Activated CD8-positive, alpha-beta memory T cell treated with anti-CD3 and anti-CD28 coated beads, Interleukin-2, amount 10 ng/mL, durations not matched to agents 7 days and 5 days (primary cell): ENCODE data around the gene STON2. TPM values are rescaled to one million over a fixed set of nuclear protein-coding genes. Genes with fewer than 3 reads are reported as not detected.

Experiments
- ATAC-seq: fragments of 150-1000 bp; cut with Tn5 transposase; one replicate; pipeline ENCODE4 v1.10.0; 2021; ENCODE audit warnings: moderate library complexity
- CTCF ChIA-PET: fragments of 350-600 bp; sonication (Branson Sonifier 250); formaldehyde crosslinking; loops from one replicate; lab custom pipeline; 2021; ENCODE audit warnings: antibody characterized with exemption; lab: Charles Lee
- DNase-seq: peaks from one replicate; pipeline ENCODE4 v3.0.0-alpha.2; 2020
- H3K27ac Mint-ChIP-seq: one replicate; pipeline ENCODE4 v1.8.0; 2021; ENCODE audit warnings: mild to moderate bottlenecking, mixed read lengths
- H3K27me3 Mint-ChIP-seq: one replicate; pipeline ENCODE4 v1.8.0; 2021; ENCODE audit warnings: mixed read lengths
- H3K36me3 Mint-ChIP-seq: one replicate; pipeline ENCODE4 v1.8.0; 2021; ENCODE audit warnings: mild to moderate bottlenecking, mixed read lengths
- H3K4me1 Mint-ChIP-seq: one replicate; pipeline ENCODE4 v1.8.0; 2021; ENCODE audit warnings: mixed read lengths
- H3K4me3 Mint-ChIP-seq: one replicate; pipeline ENCODE4 v1.8.0; 2021; ENCODE audit warnings: mild to moderate bottlenecking, moderate library complexity, mixed read lengths
- H3K9me3 Mint-ChIP-seq: one replicate; pipeline ENCODE4 v1.8.0; 2022; ENCODE audit warnings: low read depth, mixed read lengths
- total RNA-seq, 2 experiments: library from RNA; stranded (reverse); gene quantifications; one replicate each; pipeline ENCODE4 v1.2.3, GENCODE V29; 2021

Gene STON2, protein sequence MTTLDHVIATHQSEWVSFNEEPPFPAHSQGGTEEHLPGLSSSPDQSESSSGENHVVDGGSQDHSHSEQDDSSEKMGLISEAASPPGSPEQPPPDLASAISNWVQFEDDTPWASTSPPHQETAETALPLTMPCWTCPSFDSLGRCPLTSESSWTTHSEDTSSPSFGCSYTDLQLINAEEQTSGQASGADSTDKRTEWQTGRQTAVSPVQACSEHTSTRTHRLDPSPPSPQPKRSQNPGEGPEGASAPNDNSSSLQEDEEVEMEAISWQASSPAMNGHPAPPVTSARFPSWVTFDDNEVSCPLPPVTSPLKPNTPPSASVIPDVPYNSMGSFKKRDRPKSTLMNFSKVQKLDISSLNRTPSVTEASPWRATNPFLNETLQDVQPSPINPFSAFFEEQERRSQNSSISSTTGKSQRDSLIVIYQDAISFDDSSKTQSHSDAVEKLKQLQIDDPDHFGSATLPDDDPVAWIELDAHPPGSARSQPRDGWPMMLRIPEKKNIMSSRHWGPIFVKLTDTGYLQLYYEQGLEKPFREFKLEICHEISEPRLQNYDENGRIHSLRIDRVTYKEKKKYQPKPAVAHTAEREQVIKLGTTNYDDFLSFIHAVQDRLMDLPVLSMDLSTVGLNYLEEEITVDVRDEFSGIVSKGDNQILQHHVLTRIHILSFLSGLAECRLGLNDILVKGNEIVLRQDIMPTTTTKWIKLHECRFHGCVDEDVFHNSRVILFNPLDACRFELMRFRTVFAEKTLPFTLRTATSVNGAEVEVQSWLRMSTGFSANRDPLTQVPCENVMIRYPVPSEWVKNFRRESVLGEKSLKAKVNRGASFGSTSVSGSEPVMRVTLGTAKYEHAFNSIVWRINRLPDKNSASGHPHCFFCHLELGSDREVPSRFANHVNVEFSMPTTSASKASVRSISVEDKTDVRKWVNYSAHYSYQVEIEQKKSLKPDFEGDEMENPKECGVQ
- under 1 TPM; 0.20 to 0.66 TPM for total RNA-seq

DNA sequence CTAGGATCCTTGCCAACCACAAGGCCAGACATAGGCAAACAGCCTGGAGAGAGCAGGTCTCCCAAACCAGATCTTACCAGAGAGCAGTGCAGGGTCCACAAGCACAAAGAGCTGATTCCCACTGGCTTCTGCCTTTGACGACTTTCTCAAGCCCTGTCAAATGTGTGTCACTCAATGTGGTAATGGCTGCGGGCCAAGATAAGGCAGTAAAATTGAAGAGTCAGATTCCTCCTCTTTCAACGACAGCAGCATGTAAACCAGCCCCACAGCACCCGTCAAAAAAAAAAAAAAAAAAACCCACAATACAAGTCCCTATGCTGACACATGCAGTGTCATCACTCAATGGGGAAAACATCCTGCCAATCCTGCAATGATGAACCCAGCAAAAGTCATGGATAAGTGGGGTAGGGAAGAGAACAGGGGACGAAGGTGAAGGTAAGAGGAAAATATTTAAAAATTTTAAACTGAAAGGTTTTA lies at the start of gene STON2:
STON2 (minus strand) TSS at position 123 of the 477 bp plus-strand sequence. CDS start 1,942 bp downstream, outside the sequence.
- Mint-ChIP-seq H3K9me3 (no peaks in the 10 kb centered on the region), H3K36me3 (no peaks in the 10 kb centered on the region), H3K4me1 (peaks cover 32% of the 10 kb centered on the region), H3K27ac (peak within 1 kb of the TSS; percentile 28), H3K27me3 (peaks cover 27% of the 10 kb centered on the region), H3K4me3 (no peak within 1 kb of the TSS)
- CTCF ChIA-PET: no interaction called here
- DNase-seq: peak; percentile 71
- ATAC-seq: peak; percentile 61

DNA sequence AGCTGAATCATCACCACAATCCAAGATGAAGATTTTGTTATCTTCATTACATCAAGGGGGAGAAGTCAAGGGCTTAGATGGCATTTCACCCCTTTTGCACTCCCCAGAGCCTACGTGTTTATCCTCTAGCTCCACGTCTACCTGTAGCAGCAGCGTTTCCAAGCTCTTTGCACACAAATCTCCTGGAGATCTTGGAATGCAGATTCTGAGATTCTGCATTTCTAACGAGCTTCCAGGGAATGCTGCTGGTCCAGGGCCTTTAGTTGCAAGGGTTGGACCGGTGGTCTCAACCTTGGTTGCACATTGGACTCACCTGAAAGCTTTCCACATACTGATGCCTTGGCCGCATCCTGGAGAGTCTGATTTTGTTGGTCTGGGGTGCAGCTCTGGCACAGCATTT lies 49.5 kb upstream of the STON2 start:
- H3K4me3 Mint-ChIP-seq: no peak overlapping the region

DNA sequence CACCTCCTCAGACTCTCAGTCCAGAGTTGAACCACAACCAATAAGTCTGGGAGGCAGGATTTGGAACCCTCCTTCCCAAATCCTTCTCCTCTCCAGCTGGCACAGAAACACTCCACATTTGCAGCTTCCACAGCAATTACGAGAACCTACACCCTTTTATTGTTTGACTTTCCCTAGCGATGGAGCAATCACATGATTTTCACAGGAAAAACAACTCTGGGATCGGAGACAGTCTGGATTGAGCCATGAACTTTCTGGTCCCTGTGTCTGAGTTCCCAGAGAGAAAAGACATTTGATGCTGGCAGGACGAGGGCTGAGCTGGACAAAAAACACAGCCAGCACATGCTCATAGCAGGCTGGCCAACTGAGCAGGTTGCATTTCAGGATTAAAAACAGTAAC lies 49.0 kb upstream of the STON2 start:
- ATAC-seq: no peak
- Mint-ChIP-seq H3K4me3 (no peak overlapping the region), H3K9me3 (no peaks in the 10 kb centered on the region), H3K27me3 (peaks cover 23% of the 10 kb centered on the region), H3K36me3 (no peaks in the 10 kb centered on the region), H3K4me1 (peaks cover 3% of the 10 kb centered on the region), H3K27ac (no peak overlapping the region)
- CTCF ChIA-PET: interaction anchor here (0.6 kb wide), 1 partner anchor 452 kb away, joined by 3 read pairs; no protein-coding TSS in a partner anchor
- no peak for DNase-seq

More for the DNA sequence above, 49.5 kb upstream of the STON2 start:
- CTCF ChIA-PET: interaction anchor here (0.6 to 7.8 kb wide), 2 partner anchors 179 to 453 kb away, joined by 3 to 105 read pairs; no protein-coding TSS in a partner anchor
- no peak for ATAC-seq
- no peak overlapping the region for H3K27ac Mint-ChIP-seq
- no peaks in the 10 kb centered on the region for H3K9me3 Mint-ChIP-seq
- H3K36me3 Mint-ChIP-seq: no peaks in the 10 kb centered on the region
- peaks cover 3% of the 10 kb centered on the region for H3K4me1 Mint-ChIP-seq
- peaks cover 20% of the 10 kb centered on the region for H3K27me3 Mint-ChIP-seq
- DNase-seq: no peak

DNA sequence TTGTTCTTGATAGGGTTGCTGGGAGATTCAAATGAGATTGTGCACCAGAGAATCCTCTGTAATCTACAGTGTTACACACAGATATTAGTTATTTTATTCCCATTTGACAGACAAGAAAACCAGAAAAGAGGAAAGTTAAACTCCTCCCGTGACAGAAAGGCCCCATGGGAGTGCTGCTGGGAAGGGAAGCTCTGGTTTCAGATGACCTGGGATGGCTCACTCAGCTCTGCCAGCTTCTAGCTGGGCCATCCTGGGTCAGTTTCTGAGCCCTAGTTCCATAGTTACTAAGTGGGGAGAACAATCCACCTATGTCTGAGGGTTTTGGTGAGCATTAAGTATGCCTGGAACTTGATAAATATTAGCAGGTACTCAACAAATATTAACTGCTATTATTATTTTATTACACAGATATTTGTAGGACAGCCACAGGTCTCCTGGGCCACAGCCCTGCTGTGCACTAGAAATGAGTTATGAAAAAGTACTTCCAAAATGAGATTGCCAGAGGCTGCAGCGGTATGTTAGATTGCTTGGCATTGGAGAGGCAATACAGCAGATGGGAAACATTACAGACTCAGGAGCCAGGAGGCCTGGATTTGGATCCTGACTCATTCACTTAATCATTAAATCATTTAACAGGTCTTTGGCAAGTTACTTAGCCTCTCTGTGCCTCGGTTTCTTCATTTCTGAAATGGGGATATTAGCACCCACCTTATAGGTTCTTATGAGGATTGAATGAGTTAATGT lies 47.1 kb upstream of the STON2 start:
- CTCF ChIA-PET: no interaction called here
- DNase-seq (no peak), ATAC-seq (no peak)
- Mint-ChIP-seq H3K36me3 (no peaks in the 10 kb centered on the region), H3K27ac (no peak overlapping the region), H3K27me3 (peaks cover 37% of the 10 kb centered on the region), H3K9me3 (no peaks in the 10 kb centered on the region), H3K4me1 (no peaks in the 10 kb centered on the region), H3K4me3 (no peak overlapping the region)

DNA sequence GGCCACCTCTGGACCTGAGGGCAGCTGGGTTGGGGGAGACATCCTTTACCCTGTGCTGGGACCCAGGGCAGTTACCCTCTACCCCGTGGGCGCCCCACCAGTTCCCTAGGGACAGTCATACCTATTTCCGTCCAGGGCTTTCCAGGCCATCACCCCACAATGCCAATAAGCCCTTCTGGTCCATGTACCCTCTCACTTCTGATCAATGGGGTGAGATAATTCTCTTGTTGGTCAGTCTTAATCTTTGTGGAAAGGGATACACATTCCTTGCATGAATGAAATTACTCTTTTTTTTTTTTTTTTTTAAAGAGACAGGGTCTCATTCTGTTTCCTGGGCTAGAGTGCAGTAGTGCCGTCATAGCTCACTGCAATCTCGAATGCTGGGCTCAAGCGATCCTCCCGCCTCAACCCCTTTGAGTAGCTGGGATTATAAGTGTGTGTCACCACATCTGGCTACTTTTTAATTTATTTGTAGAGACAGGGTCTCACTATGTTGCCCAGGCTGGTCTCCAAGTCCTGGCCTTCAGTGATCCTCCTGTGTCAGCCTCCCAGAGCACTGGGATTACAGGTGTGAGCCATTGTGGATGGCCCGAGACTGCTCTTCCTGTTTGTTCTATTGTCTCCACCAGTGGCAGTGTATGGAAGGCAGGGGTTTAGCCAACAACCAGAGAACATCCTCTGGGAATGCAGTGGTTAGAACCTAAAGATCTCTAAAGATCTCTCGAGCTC lies 46.3 kb upstream of the STON2 start:
- DNase-seq: no peak
- Mint-ChIP-seq H3K27me3 (peaks cover 41% of the 10 kb centered on the region), H3K4me3 (no peak overlapping the region), H3K36me3 (no peaks in the 10 kb centered on the region), H3K27ac (no peak overlapping the region), H3K4me1 (no peaks in the 10 kb centered on the region), H3K9me3 (no peaks in the 10 kb centered on the region)
- CTCF ChIA-PET: no interaction called here
- ATAC-seq: no peak

DNA sequence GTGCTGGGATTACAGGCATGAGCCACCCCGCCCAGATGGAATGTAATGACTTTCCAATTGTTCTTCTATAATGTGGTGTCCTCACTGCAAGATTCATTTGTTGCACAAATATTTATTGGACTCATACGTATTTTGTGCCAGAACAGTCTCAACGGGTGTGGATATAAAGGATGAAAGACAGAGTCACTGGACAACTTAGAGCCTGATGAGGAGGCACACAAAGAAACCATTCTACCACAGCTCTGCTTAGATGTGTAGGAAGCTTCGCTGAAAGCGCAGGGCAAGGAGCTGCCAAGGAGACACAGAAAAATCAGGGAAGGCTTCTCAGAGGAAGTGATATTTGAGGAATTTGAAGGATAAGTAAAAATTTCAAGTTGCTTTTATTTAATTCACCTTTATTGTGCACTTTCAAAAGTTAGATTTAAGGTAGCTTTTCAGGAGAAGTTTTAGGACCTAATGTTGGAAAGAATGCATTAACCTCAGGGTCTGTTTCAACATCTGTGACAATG lies 41.6 kb upstream of the STON2 start:
- CTCF ChIA-PET: interaction anchor here (0.8 kb wide), 1 partner anchor 12 kb away, joined by 5 read pairs; no protein-coding TSS in a partner anchor
- Mint-ChIP-seq H3K4me3 (no peak overlapping the region), H3K4me1 (peaks cover 3% of the 10 kb centered on the region), H3K27ac (no peak overlapping the region), H3K9me3 (no peaks in the 10 kb centered on the region), H3K27me3 (peaks cover 65% of the 10 kb centered on the region), H3K36me3 (no peaks in the 10 kb centered on the region)
- ATAC-seq (no peak), DNase-seq (no peak)

DNA sequence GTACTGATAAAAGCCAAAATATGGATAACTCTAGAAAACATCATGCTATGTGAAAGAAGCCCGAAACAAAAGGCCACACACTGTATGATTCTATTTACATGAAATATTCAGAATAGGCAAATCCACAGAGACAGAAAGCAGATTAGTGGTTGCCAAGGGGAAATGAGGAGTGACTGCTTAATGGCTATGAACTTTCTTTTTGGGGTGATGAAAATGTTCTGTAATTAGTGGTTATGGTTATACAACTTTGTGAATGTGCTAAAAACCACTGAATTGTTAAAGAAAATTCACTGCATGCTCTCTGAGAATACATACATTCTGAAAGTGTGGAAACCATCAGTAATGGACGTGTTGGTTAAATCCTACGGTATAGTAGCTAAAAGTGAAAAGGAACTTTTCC lies 39.9 kb upstream of the STON2 start:
- H3K27ac Mint-ChIP-seq: no peak overlapping the region
- H3K27me3 Mint-ChIP-seq: peaks cover 72% of the 10 kb centered on the region
- H3K9me3 Mint-ChIP-seq: no peaks in the 10 kb centered on the region
- DNase-seq (no peak), ATAC-seq (no peak)
- no peaks in the 10 kb centered on the region for H3K36me3 Mint-ChIP-seq
- H3K4me1 Mint-ChIP-seq: peaks cover 8% of the 10 kb centered on the region
- no peak overlapping the region for H3K4me3 Mint-ChIP-seq
- CTCF ChIA-PET: no interaction called here

DNA sequence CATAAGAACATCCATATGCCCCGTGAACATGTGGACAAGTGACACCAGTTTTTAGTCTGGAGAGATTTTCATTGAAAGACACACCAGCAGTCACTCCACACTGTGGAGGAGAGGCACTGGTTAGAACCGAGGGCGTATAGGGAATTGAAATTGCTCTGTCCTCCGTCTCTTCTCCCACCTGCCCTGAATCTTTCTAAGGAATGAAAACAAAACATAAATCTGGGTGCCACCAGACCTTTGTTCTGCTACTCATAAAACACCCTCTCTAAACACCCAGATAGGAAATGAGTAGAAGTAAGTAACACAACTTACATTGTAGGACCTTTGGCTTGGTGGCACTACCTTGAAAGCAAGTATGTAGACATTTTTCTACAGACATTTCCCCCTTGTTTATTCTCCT lies 37.1 kb upstream of the STON2 start:
- CTCF ChIA-PET: no interaction called here

DNA sequence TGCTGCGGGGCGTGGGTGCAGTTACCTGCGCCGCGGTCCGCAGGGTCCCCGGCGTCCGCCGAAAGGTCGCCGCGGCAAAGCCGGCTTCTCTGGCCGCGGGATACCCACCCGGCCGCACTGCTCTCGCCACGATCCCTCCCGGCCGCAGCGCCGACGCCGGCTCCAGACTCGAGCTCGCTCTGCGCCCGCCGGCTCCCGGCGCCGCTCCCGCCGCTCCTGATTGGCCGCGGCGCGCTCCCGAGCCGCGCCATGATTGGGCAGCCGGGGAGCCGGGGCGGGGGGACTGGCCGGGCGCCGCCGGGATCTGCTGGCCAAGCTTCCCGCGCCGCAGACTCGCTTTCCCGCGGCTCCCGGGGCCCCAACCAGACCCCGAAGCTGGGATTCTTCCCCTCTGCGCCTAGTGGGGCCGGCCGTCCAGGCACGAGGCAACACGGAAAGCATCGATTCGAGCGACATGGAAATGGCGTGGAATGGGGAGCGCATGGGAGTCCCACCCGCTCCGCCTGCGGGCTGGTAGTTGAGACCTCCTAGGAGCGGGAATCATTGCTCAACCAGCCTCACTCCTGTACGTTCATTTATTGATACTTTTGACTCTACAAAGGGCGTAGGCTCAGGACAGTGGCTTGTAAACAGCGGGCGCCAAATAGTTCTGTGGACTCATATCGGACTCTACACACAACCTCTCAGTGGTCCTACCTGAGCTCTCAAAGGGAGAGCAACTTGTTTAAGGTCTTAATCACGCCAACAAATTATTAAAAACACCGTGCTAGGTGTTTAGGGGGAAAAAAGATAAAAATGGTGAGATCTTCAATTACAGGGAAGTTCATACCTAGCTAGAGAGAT lies 36.4 kb upstream of the STON2 start:
- CTCF ChIA-PET: interaction anchor here (1.0 kb wide), 1 partner anchor 29 kb away, joined by 3 read pairs; no protein-coding TSS in a partner anchor
- no peak overlapping the region for H3K27ac Mint-ChIP-seq
- H3K4me3 Mint-ChIP-seq: peak overlapping the region; percentile 56

More for the DNA sequence above, 37.1 kb upstream of the STON2 start:
- H3K4me3 Mint-ChIP-seq: no peak overlapping the region
- H3K4me1 Mint-ChIP-seq: peaks cover 8% of the 10 kb centered on the region
- no peak overlapping the region for H3K27ac Mint-ChIP-seq
- no peaks in the 10 kb centered on the region for H3K36me3 Mint-ChIP-seq
- peaks cover 84% of the 10 kb centered on the region for H3K27me3 Mint-ChIP-seq
- ATAC-seq (no peak), DNase-seq (no peak)
- no peaks in the 10 kb centered on the region for H3K9me3 Mint-ChIP-seq

DNA sequence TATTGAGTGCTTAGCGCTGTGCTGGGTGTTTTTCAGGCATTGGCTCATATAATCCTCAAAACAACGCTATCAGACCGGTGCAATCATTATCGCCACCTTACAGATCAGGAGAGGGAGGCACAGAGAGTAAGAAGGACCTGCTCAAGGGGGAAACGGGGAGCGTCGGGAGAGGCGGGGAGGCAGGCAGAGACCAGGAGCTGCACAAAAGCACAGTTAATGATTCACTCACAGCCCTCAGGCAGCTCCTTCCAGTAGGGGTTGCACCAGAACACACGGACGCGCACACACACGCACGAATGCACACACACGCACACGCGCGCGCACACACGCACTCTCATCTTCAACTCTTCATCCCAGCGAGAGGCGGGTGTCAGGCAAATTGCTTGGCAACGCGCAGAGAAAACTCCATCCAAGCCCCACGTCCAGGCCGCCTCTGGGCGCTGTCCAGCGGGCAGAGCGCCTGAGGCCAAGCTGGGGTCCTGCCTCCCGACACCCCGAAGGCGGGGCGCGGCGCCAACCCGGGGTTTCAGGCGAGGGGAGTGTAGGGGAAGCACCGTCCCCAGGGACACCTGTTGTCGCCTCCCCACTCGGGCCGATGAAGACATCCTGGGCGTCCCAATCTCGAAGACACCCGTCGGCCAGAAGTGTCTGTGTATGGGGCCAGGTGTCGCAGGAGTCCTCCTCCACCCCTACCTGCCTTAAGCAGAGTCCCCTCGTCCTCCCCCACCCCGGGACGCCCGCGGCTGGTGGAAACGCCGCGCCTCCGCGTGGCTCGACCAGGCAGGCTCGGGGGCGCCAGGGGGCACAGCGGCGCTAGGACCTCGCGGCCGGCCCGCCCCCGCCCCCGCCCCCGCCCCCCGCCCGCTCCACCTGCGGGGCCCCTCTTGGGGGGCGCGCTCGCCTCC lies 35.5 kb upstream of the STON2 start:
- Mint-ChIP-seq H3K4me1 (peaks cover 8% of the 10 kb centered on the region), H3K4me3 (peak overlapping the region; percentile 19), H3K27me3 (peaks cover 76% of the 10 kb centered on the region), H3K27ac (no peak overlapping the region), H3K36me3 (no peaks in the 10 kb centered on the region), H3K9me3 (no peaks in the 10 kb centered on the region)
- CTCF ChIA-PET: interaction anchor here (1.0 kb wide), 1 partner anchor 30 kb away, joined by 3 read pairs; no protein-coding TSS in a partner anchor
- DNase-seq: no peak
- peak; percentile 57 for ATAC-seq

More for the DNA sequence above, 36.4 kb upstream of the STON2 start:
- DNase-seq: no peak
- ATAC-seq: peak; percentile 91
- peaks cover 84% of the 10 kb centered on the region for H3K27me3 Mint-ChIP-seq
- H3K4me1 Mint-ChIP-seq: peaks cover 8% of the 10 kb centered on the region
- no peaks in the 10 kb centered on the region for H3K9me3 Mint-ChIP-seq
- H3K36me3 Mint-ChIP-seq: no peaks in the 10 kb centered on the region

DNA sequence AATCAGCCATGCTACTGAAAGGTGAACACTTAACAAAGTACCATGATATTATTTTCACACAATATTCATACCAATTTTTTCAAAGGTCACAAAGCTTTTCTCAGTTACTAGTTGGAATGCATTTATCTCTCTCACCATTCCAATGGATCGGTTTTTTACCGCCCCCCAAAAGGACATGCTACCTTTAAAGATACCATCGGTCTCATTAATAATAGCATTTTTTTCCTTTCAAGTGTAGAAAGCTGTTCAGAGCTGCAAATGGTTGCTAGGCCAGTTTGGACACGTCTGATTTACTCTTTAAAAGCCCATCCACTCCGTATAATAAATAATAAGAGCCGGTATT lies 34.9 kb upstream of the STON2 start:
- H3K27ac Mint-ChIP-seq: no peak overlapping the region
- peaks cover 70% of the 10 kb centered on the region for H3K27me3 Mint-ChIP-seq
- H3K4me1 Mint-ChIP-seq: peaks cover 8% of the 10 kb centered on the region
- H3K9me3 Mint-ChIP-seq: no peaks in the 10 kb centered on the region
- ATAC-seq: no peak
- H3K36me3 Mint-ChIP-seq: no peaks in the 10 kb centered on the region
- CTCF ChIA-PET: no interaction called here
- H3K4me3 Mint-ChIP-seq: peak overlapping the region; percentile 19
- DNase-seq: no peak
